Measurements from ENCODE around the gene SCRG1. TPM values are rescaled to one million over a fixed set of nuclear protein-coding genes. Genes with fewer than 3 reads are reported as not detected.

The SCRG1 gene
- total RNA-seq, 1 donor from 2014 or later: not detected

DNA sequence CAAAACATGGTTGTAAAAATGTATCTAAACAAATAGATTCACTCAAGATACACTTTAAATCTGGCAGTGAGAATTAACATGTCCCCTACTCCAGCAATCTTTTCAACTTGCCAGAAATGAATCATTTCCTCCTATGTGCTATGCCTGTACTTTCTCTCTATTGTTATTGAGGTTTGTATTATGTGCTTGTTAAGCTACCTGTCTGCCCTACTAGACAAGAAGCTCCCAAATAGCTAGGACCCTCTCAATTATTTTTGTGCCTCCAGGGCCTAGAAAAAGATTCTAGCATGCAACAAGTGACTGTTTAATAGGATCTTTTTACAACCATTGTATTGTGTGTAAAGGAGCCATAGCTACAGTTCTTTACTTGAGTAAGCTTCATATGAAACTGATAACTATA is 31.6 kb downstream of the SCRG1 start:
- Mint-ChIP-seq H3K4me1 (peaks cover 40% of the 10 kb centered on the region), H3K4me3 (peak overlapping the region; percentile 66), H3K9me3 (no peaks in the 10 kb centered on the region), H3K27ac (peak overlapping the region; percentile 80), H3K27me3 (no peaks in the 10 kb centered on the region), H3K36me3 (ENCODE audit: low read depth) (peaks cover 15% of the 10 kb centered on the region)
- peak; percentile 68 for DNase-seq
- intact Hi-C loops (cut with micrococcal nuclease): no loop called here

DNA sequence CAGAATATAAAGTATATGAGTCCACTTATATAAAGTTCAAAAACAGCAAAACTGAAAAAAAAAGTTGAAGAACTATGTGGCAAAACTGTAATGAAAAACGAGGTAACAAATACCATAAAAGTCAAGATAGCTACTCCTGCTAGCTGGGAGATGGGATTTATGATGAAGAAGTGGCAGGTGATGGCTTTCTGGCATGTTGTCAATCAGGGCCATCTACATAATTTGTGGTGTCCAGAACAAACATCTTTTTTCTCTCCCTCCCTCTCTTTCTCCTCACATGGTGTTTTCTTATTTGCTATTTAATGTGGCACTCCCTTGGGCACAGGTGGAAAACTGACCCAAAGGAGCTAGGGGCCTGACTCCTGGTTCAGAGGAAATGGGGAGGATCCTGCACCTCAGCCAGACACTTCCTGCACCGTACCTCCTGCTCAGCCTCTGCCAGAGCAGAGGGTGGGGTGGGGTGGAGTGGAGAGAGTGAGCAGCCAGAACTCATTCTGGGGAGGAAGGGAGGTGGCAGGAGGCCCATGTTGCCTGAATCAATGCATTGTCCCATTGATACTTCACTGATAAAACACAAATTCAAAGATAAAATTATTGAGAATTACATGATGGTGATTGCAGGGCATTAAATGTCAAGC is 33.4 kb downstream of the SCRG1 start:
- Mint-ChIP-seq H3K27ac (peak overlapping the region; percentile 39), H3K9me3 (no peaks in the 10 kb centered on the region), H3K27me3 (no peaks in the 10 kb centered on the region), H3K36me3 (ENCODE audit: low read depth) (peaks cover 6% of the 10 kb centered on the region), H3K4me3 (no peak overlapping the region), H3K4me1 (peaks cover 38% of the 10 kb centered on the region)
- intact Hi-C loops (cut with micrococcal nuclease): loop anchor here (2.0 kb wide), 1 partner anchor 21 kb away; no protein-coding TSS in a partner anchor
- DNase-seq: peak; percentile 77

DNA sequence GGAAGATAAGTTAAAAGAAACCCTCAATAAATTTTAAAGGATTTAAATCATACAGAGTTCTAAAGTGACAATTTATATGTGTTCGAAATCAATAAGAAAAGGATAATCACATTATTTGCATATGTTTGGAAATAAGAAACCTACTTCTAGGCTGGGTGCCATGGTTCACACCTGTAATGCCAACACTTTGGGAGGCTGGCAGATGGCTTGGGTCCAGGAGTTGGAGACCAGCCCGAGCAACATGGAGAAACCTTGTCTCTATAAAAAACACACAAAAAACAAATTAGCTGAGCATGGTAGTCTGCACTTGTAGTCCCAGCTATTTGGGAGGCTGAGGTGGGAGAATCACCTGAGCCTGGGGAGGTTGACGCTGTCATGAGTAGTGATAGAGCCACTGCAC is 36.2 kb downstream of the SCRG1 start:
- H3K27me3 Mint-ChIP-seq: peaks cover 5% of the 10 kb centered on the region
- peaks cover 24% of the 10 kb centered on the region for H3K4me1 Mint-ChIP-seq
- H3K27ac Mint-ChIP-seq: no peak overlapping the region
- peaks cover 8% of the 10 kb centered on the region for H3K36me3 Mint-ChIP-seq (ENCODE audit: low read depth)
- no peak for DNase-seq
- no peak overlapping the region for H3K4me3 Mint-ChIP-seq
- no peaks in the 10 kb centered on the region for H3K9me3 Mint-ChIP-seq
- intact Hi-C loops (cut with micrococcal nuclease): no loop called here

DNA sequence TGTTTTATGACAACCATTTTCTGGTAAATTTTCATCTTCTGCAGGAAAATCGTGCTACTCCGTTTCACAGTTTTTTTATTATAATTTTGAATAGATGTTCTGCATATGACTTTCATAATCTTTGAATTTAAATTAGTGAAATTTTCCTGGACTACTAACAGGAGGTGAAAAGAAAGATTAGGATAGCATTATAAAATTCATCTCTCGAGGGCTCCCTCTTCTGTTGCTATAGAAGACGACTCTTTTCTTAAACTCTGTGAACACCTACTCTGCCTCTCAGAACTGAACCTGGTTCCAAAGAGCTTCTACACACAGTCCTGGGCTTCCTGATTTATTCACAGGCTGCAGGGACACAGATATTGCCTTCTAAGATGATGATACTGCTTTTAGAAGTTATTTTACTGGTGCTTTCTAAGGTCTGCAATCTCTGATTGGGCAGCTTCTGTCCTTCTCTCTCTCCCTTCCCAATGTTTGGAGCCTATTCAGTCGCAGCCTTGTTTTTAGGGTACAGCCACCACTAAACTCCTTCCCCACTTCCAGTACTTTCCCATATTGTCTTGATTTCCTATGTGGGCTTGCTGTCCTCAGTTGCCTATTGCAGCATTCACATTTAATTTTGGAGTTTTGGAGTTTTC is 38.2 kb downstream of the SCRG1 start:
- intact Hi-C loops (cut with micrococcal nuclease): no loop called here
- H3K9me3 Mint-ChIP-seq: no peaks in the 10 kb centered on the region
- H3K27me3 Mint-ChIP-seq: peaks cover 5% of the 10 kb centered on the region
- H3K27ac Mint-ChIP-seq: no peak overlapping the region
- H3K36me3 Mint-ChIP-seq (ENCODE audit: low read depth): peaks cover 8% of the 10 kb centered on the region
- no peak overlapping the region for H3K4me3 Mint-ChIP-seq
- no peak for DNase-seq
- H3K4me1 Mint-ChIP-seq: peaks cover 10% of the 10 kb centered on the region

DNA sequence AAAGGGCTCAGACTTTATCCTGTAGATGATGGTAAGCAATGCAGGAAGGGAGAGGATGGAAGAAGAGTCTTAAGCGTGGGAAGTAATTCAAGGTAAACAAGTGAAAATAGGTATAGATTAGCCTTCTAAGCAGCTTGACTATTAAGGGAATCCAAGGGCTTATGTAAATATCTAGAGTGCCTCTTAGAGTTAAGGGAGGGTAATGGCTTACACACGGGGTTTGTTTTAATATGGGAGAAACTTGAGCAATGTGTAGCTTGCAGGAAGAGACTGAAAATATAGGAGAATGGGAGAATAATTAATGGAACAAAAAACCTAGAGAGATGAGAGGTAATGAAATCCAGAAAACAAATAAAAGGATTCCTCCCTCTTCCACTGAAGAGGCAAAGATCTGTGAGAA is 41.0 kb downstream of the SCRG1 start:
- peaks cover 3% of the 10 kb centered on the region for H3K36me3 Mint-ChIP-seq (ENCODE audit: low read depth)

DNA sequence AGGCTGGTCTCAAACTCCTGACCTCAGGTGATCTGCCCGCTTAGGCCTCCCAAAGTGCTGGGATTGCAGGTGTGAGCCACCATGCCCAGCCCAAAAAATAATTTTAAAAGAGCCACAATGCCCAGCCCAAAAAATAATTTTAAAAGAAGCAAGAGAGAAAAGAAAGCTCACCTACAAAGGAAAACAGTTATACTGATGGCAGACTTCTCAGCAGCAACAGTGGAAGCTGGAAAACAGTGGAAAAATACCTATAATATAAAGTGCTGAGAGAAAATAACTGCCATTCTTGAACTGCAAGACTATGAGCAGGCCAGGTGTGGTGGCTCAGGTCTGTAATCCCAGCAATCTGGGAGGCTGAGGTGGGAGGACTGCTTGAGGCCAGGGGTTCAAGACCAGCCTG is 51.4 kb downstream of the SCRG1 start:
- Mint-ChIP-seq H3K4me1 (peaks cover 2% of the 10 kb centered on the region), H3K9me3 (peaks cover 4% of the 10 kb centered on the region), H3K36me3 (ENCODE audit: low read depth) (peaks cover 8% of the 10 kb centered on the region), H3K27ac (no peak overlapping the region), H3K4me3 (no peak overlapping the region), H3K27me3 (peaks cover 18% of the 10 kb centered on the region)
- no peak for DNase-seq
- intact Hi-C loops (cut with micrococcal nuclease): no loop called here

More for the DNA sequence above, 41.0 kb downstream of the SCRG1 start:
- H3K9me3 Mint-ChIP-seq: no peaks in the 10 kb centered on the region
- DNase-seq: no peak
- peaks cover 16% of the 10 kb centered on the region for H3K27me3 Mint-ChIP-seq
- intact Hi-C loops (cut with micrococcal nuclease): no loop called here
- H3K27ac Mint-ChIP-seq: no peak overlapping the region
- H3K4me3 Mint-ChIP-seq: no peak overlapping the region
- H3K4me1 Mint-ChIP-seq: peaks cover 2% of the 10 kb centered on the region

DNA sequence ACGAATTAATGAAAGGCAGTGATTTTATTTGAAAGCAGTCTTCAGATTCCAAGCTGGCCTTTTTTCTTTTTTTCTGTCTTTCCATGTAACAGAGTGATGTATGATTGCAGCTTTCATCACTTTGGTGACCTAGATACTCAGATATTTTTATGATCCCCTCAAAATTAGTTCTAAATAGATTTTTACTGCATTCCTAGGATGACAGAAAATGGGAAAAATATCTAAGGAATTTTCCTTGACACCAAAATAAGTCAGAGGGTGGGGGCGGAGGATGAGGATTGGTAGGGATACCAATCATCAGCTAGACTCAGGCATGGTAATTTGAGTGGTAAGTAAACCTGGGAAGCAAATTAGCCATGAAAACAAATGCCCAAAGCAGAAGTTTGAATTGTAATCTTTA is 52.8 kb downstream of the SCRG1 start:
- Mint-ChIP-seq H3K27ac (no peak overlapping the region), H3K36me3 (ENCODE audit: low read depth) (peaks cover 8% of the 10 kb centered on the region), H3K4me3 (no peak overlapping the region), H3K27me3 (peaks cover 18% of the 10 kb centered on the region), H3K4me1 (peaks cover 2% of the 10 kb centered on the region), H3K9me3 (peaks cover 4% of the 10 kb centered on the region)
- intact Hi-C loops (cut with micrococcal nuclease): no loop called here
- no peak for DNase-seq

DNA sequence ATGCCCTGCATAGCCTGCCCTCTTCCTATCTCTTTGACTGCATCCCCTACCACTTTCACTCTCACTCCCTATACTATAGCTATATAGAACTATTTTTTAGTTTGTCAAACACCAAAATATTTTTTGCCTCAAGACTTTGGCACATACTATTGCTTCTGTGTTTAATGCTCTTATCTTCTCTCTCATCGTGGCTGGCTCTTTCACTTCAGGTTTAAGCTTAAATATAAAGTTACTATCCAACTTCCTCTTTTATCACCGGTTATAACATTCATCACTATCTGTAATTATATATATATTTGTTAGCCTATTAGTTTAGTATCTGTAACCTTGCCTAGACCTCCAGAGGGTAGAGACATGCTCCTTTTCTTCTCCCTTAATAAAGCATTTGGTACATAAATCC is 53.3 kb downstream of the SCRG1 start:
- no peak overlapping the region for H3K4me3 Mint-ChIP-seq
- H3K4me1 Mint-ChIP-seq: peaks cover 2% of the 10 kb centered on the region
- DNase-seq: no peak
- no peak overlapping the region for H3K27ac Mint-ChIP-seq
- peaks cover 6% of the 10 kb centered on the region for H3K36me3 Mint-ChIP-seq (ENCODE audit: low read depth)
- intact Hi-C loops (cut with micrococcal nuclease): loop anchor here (2.0 kb wide), 1 partner anchor 19 kb away; no protein-coding TSS in a partner anchor
- H3K27me3 Mint-ChIP-seq: peaks cover 16% of the 10 kb centered on the region
- H3K9me3 Mint-ChIP-seq: peaks cover 2% of the 10 kb centered on the region

DNA sequence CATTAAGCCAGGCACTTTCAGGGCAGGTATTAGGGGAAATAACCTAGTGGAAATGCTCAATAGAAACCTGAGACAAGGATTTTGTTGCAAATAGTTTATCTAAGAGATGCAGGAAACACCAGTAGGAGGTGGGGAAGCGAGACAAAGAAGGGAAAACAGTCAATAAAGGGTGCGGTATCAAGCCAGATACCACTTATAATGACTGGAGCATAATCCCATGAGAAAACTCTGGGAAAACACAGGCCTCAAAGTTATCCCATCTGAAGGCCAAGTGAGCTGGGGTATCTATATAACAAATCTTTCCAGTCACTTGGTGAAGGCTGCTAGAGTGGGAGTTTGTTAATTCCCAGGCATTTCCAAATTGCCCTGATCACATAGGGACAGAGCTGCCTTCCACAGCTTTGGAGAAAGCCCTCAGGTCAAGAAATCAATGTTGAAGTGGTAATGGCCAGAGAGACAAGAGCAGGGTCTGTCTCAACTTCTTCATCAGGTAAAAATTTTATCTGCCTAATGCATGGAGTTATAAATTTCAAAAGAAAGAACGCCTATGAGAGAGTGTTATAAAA is 55.0 kb downstream of the SCRG1 start:
- intact Hi-C loops (cut with micrococcal nuclease): loop anchor here (2.0 kb wide), 1 partner anchor 21 kb away; no protein-coding TSS in a partner anchor
- H3K4me1 Mint-ChIP-seq: peaks cover 2% of the 10 kb centered on the region
- no peaks in the 10 kb centered on the region for H3K9me3 Mint-ChIP-seq
- no peaks in the 10 kb centered on the region for H3K36me3 Mint-ChIP-seq (ENCODE audit: low read depth)
- DNase-seq: no peak
- peaks cover 9% of the 10 kb centered on the region for H3K27me3 Mint-ChIP-seq
- H3K27ac Mint-ChIP-seq: no peak overlapping the region
- H3K4me3 Mint-ChIP-seq: no peak overlapping the region

DNA sequence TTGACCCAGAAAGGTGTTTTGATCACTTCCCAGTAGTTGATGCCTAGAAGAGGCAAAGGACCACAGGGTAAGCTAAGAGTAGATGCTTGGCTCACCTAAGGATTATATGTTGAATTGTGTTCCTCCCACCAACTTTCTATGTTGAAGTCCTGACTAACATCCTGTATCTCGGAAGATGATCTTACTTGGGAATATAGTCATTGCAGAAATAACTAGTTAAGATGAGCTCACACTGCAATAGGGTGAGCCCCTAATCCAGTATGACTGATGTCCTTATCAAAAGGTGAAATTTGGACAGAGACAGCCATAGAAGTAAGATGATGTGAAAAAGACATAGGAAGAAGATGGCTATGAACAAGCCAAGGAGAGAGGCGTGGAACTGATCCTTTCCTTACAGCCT is 61.5 kb downstream of the SCRG1 start:
- H3K9me3 Mint-ChIP-seq: no peaks in the 10 kb centered on the region
- H3K27me3 Mint-ChIP-seq: no peaks in the 10 kb centered on the region
- no peak for DNase-seq
- no peak overlapping the region for H3K4me3 Mint-ChIP-seq
- H3K36me3 Mint-ChIP-seq (ENCODE audit: low read depth): peaks cover 18% of the 10 kb centered on the region
- peaks cover 31% of the 10 kb centered on the region for H3K4me1 Mint-ChIP-seq
- intact Hi-C loops (cut with micrococcal nuclease): no loop called here
- no peak overlapping the region for H3K27ac Mint-ChIP-seq

DNA sequence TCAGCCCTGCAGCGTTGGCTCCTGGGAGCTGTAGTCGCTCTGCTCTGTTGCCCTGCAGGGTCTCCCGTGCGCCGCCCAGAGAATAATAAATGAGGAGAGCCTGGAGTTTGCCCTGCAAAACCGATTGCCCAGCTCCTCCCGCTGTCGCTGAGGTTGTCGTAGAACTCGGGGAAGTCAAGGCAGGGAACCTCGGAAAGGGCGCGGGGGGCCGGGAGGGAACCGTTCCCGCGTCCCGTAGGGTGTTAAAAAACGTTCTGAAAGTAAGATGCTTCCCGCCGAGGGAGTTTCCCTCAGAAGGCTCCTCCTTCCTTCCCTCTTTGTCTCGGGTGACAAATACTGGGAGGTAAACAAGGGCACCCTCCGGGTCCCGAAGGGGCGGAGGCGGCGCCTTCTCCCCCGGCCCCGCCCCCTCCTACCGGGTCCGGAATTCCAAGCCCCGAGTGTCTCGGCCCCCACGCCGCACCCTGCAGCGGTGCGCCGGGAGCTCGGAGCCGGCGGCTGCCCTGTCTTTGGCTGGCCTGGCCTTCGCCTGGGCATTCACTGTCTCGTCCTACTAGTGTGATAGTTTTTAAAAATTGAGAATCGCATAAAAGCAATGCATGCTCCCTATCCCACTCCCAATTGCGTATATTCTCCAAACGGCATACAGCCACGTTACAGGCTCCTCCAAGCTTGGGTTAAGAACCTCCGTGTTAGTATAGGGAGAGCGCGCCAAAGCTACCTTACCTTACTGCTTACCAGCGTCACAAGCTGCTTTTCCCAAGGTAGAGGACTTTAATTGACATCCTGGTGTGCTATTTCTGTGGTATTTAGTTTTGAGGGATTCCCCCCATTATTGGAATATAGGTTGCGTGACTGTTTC is 63.8 kb downstream of the SCRG1 start:
- peaks cover 33% of the 10 kb centered on the region for H3K36me3 Mint-ChIP-seq (ENCODE audit: low read depth)

More for the DNA sequence above, 63.8 kb downstream of the SCRG1 start:
- Mint-ChIP-seq H3K27me3 (no peaks in the 10 kb centered on the region), H3K4me3 (peak overlapping the region; percentile 97), H3K4me1 (peaks cover 44% of the 10 kb centered on the region), H3K27ac (peak overlapping the region; percentile 100), H3K9me3 (no peaks in the 10 kb centered on the region)
- peak; percentile 89 for DNase-seq
- intact Hi-C loops (cut with micrococcal nuclease): loop anchor here (1.0 to 5.0 kb wide), 3 partner anchors 35 to 947 kb away; partner anchors contain the start of genes CEP44, FBXO8, GALNT7 and SAP30
